CD4-positive, alpha-beta T cell treated with Interleukin-17A for 1 hour (primary cell): Measurements from ENCODE around the gene DGKI.
"Not testable (repeated sequence)": the region's sequence is repeated elsewhere in the genome, so short reads cannot be mapped to it uniquely, and the experiment has no call there.

Experiments used
- DNase-seq: peaks from one replicate; pipeline ENCODE4 v3.0.0-alpha.2; 2020

Gene DGKI

GRCh38 chr7:137732168-137732567 is 114.6 kb downstream of the DGKI start:
- no peak for DNase-seq

GRCh38 chr7:137731436-137731835 is 115.3 kb downstream of the DGKI start:
- no peak for DNase-seq

- no peak for DNase-seq
These were observed 118.3 kb downstream of the DGKI start for GRCh38 chr7:137728426-137728825.

- no peak for DNase-seq
These were observed 119.4 kb downstream of the DGKI start for GRCh38 chr7:137727413-137727812.

GRCh38 chr7:137718355-137718754 is 128.4 kb downstream of the DGKI start:
- DNase-seq: no peak

GRCh38 chr7:137717811-137718271 is 128.9 kb downstream of the DGKI start:
- DNase-seq: no peak

- no peak for DNase-seq
These were observed 129.7 kb downstream of the DGKI start for GRCh38 chr7:137717045-137717444.

GRCh38 chr7:137716061-137716460 is 130.7 kb downstream of the DGKI start:
- no peak for DNase-seq

GRCh38 chr7:137715533-137715932 is 131.2 kb downstream of the DGKI start:
- DNase-seq: no peak

- no peak for DNase-seq
These were observed 131.7 kb downstream of the DGKI start for GRCh38 chr7:137715121-137715520.

GRCh38 chr7:137706330-137706729 is 140.4 kb downstream of the DGKI start:
- not testable (repeated sequence) for DNase-seq

- DNase-seq: no peak
These were observed 142.1 kb downstream of the DGKI start for GRCh38 chr7:137704723-137705122.

- DNase-seq: no peak
These were observed 143.3 kb downstream of the DGKI start for GRCh38 chr7:137703291-137704010.

GRCh38 chr7:137696988-137697387 is 149.8 kb downstream of the DGKI start:
- no peak for DNase-seq

GRCh38 chr7:137696376-137696775 is 150.4 kb downstream of the DGKI start:
- no peak for DNase-seq

GRCh38 chr7:137695942-137696341 is 150.8 kb downstream of the DGKI start:
- no peak for DNase-seq

- no peak for DNase-seq
These were observed 151.3 kb downstream of the DGKI start for GRCh38 chr7:137695494-137695893.

- no peak for DNase-seq
These were observed 152.4 kb downstream of the DGKI start for GRCh38 chr7:137694405-137694804.

- no peak for DNase-seq
These were observed 154.4 kb downstream of the DGKI start for GRCh38 chr7:137692399-137692798.

- no peak for DNase-seq
These were observed 155.2 kb downstream of the DGKI start for GRCh38 chr7:137691566-137691965.

GRCh38 chr7:137690635-137691034 is 156.1 kb downstream of the DGKI start:
- DNase-seq: no peak

- no peak for DNase-seq
These were observed 157.0 kb downstream of the DGKI start for GRCh38 chr7:137689761-137690160.

- no peak for DNase-seq
These were observed 159.1 kb downstream of the DGKI start for GRCh38 chr7:137687556-137688265.

GRCh38 chr7:137685433-137686164 is 161.2 kb downstream of the DGKI start:
- DNase-seq: no peak
